HG02610 (cell line): ENCODE measurements around the gene ATG2A.

ENCODE experiments used
- ATAC-seq: cut with Tn5 transposase; IDR thresholded peaks from one replicate; pipeline ENCODE4 v1.9.1; 2021; ENCODE audit warnings: mild to moderate bottlenecking, moderate library complexity; ENCODE audit not compliant: unreplicated experiment

Gene ATG2A

GRCh38 chr11:64916775-64917662, at the start of gene ATG2A:
Gene ATG2A (minus strand): TSS chr11:64917209. CDS start chr11:64917135, 74 bp downstream.
- peak; percentile 91 for ATAC-seq

- ATAC-seq: no peak
Measured at GRCh38 chr11:64963072-64963631, 46.1 kb upstream of the ATG2A start.

GRCh38 chr11:64960719-64961118, 43.7 kb upstream of the ATG2A start:
- ATAC-seq: no peak

GRCh38 chr11:64959498-64959897, 42.5 kb upstream of the ATG2A start:
- no peak for ATAC-seq

GRCh38 chr11:64954201-64954600, 37.2 kb upstream of the ATG2A start:
- no peak for ATAC-seq

GRCh38 chr11:64951529-64951928, 34.5 kb upstream of the ATG2A start:
- no peak for ATAC-seq

GRCh38 chr11:64947208-64947814, 30.3 kb upstream of the ATG2A start:
- ATAC-seq: no peak

GRCh38 chr11:64936539-64936938, 19.5 kb upstream of the ATG2A start:
- no peak for ATAC-seq

GRCh38 chr11:64935359-64936081, 18.5 kb upstream of the ATG2A start, which contains the start of gene GPHA2:
Gene GPHA2 (minus strand): TSS chr11:64935893. CDS start chr11:64935460, 433 bp downstream.
- ATAC-seq: no peak

GRCh38 chr11:64934682-64935358, 17.8 kb upstream of the ATG2A start:
- no peak for ATAC-seq

GRCh38 chr11:64933935-64934681, 17.1 kb upstream of the ATG2A start:
- no peak for ATAC-seq

GRCh38 chr11:64933213-64933934, 16.4 kb upstream of the ATG2A start:
- no peak for ATAC-seq

- no peak for ATAC-seq
Measured at GRCh38 chr11:64932324-64932723, 15.3 kb upstream of the ATG2A start.

GRCh38 chr11:64931290-64931689, 14.3 kb upstream of the ATG2A start:
- no peak for ATAC-seq

- ATAC-seq: no peak
Measured at GRCh38 chr11:64930340-64930739, 13.3 kb upstream of the ATG2A start.

GRCh38 chr11:64929625-64930024, 12.6 kb upstream of the ATG2A start:
- ATAC-seq: no peak

- no peak for ATAC-seq
Measured at GRCh38 chr11:64928957-64929356, 11.9 kb upstream of the ATG2A start.

- no peak for ATAC-seq
Measured at GRCh38 chr11:64926689-64927088, 9.7 kb upstream of the ATG2A start.
